Progenitor cell of endocrine pancreas (in vitro differentiated cells): ENCODE measurements around the gene GCNT4. TPM values are rescaled to one million over a fixed set of nuclear protein-coding genes. Genes with fewer than 3 reads are reported as not detected.
"Not testable (repeated sequence)": the region's sequence is repeated elsewhere in the genome, so short reads cannot be mapped to it uniquely, and the experiment has no call there.

ENCODE experiments used
- DNase-seq: peaks from one replicate; pipeline ENCODE4 v3.0.0; 2021; ENCODE audit warnings: low spot score; ENCODE audit not compliant: unreplicated experiment
- H3K27ac Mint-ChIP-seq: 2 replicates; pipeline ENCODE4 v1.8.0; 2021; ENCODE audit warnings: mild to moderate bottlenecking, moderate library complexity, mixed read lengths
- H3K27me3 Mint-ChIP-seq: 2 replicates; pipeline ENCODE4 v1.8.0; 2021; ENCODE audit warnings: mixed read lengths
- H3K36me3 Mint-ChIP-seq: 2 replicates; pipeline ENCODE4 v1.8.0; 2022; ENCODE audit warnings: mixed read lengths; ENCODE audit not compliant: insufficient read depth
- H3K4me1 Mint-ChIP-seq: 2 replicates; pipeline ENCODE4 v1.8.0; 2021; ENCODE audit warnings: low read depth, mixed read lengths
- H3K4me3 Mint-ChIP-seq: 2 replicates; pipeline ENCODE4 v1.8.0; 2021; ENCODE audit warnings: low read depth, mild to moderate bottlenecking, moderate library complexity, mixed read lengths
- H3K9me3 Mint-ChIP-seq: 2 replicates; pipeline ENCODE4 v1.8.0; 2021; ENCODE audit warnings: low read depth, mixed read lengths
- total RNA-seq: library from RNA; stranded (reverse); gene quantifications from 2 replicates; pipeline ENCODE4 v1.2.1, GENCODE V29; 2021
- TF ChIP-seq, protein P1 (sequence below): fragments of 200-600 bp; sonication (generic); IDR thresholded peaks from one replicate; pipeline ENCODE4 v1.5.0; 2021; ENCODE audit warnings: antibody characterized with exemption, mild to moderate bottlenecking; ENCODE audit not compliant: unreplicated experiment

The GCNT4 gene
- total RNA-seq, 1 donor from 2014 or later, result 2.5 TPM

DNA sequence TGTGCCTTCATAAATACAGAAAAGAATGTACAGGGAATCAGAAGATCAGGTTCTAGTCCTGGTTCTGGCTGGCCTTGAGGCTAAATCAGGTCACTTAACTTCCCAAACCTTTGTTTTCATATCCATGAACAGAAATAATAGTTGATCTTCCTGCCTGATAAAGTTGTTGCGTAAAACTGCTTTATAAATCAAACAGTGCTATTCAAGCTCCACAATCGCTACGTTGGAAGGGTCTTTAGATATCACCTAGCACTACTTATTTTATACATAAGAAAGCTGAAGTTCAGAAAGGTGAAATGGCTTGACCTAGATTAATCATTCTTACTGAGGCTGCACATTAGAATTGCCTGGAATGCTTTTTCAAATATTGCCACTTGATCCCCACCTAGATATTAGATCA lies 36.3 kb upstream of the GCNT4 start:
- Mint-ChIP-seq H3K36me3 (no peaks in the 10 kb centered on the region), H3K4me1 (no peaks in the 10 kb centered on the region), H3K4me3 (no peak overlapping the region), H3K27ac (no peak overlapping the region), H3K27me3 (no peaks in the 10 kb centered on the region), H3K9me3 (no peaks in the 10 kb centered on the region)
- no peak for DNase-seq
- TF ChIP-seq, protein P1, sequence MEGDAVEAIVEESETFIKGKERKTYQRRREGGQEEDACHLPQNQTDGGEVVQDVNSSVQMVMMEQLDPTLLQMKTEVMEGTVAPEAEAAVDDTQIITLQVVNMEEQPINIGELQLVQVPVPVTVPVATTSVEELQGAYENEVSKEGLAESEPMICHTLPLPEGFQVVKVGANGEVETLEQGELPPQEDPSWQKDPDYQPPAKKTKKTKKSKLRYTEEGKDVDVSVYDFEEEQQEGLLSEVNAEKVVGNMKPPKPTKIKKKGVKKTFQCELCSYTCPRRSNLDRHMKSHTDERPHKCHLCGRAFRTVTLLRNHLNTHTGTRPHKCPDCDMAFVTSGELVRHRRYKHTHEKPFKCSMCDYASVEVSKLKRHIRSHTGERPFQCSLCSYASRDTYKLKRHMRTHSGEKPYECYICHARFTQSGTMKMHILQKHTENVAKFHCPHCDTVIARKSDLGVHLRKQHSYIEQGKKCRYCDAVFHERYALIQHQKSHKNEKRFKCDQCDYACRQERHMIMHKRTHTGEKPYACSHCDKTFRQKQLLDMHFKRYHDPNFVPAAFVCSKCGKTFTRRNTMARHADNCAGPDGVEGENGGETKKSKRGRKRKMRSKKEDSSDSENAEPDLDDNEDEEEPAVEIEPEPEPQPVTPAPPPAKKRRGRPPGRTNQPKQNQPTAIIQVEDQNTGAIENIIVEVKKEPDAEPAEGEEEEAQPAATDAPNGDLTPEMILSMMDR, result no peak

DNA sequence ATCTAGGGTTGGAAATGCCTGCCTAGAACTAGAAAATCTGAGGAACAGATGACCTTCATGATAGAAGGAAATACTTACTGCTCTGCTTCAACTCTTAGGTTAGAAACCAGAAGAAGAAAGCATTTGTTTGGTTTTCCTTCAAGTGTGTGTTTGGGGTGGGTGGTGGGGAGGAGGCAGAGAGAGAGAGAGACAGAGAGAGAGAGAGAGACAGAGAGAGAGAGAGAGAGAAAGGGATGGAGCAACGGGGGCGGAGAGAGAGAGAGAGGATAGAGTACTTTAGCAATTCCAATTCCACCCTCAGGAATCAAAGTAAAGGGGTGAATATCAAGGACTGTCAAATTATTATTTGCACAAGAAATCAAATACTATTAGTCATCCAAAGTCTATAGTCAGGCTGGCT lies 29.2 kb upstream of the GCNT4 start:
- DNase-seq, result no peak
- no peaks in the 10 kb centered on the region for H3K9me3 Mint-ChIP-seq
- H3K4me3 Mint-ChIP-seq, result no peak overlapping the region
- no peak overlapping the region for H3K27ac Mint-ChIP-seq
- H3K27me3 Mint-ChIP-seq, result no peaks in the 10 kb centered on the region
- H3K36me3 Mint-ChIP-seq, result no peaks in the 10 kb centered on the region
- no peaks in the 10 kb centered on the region for H3K4me1 Mint-ChIP-seq
- TF ChIP-seq, protein P1, result no peak

DNA sequence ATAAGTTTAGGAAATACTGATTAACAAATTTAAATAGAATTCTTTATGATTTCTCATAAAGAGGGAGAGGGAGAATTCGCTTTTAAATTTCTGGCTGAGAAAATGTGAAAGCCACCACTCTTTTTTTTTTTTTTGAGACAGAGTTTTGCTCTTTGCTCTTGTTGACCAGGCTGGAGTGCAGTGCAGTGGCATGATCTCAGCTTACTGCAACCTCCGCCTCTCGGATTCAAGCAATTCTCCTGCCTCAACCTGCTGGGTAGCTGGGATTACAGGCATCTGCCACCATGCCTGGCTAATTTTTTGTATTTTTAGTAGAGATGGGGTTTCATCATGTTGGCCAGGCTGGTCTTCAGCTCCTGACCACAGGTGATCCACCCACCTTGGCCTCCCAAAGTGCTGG lies 27.0 kb upstream of the GCNT4 start:
- not testable (repeated sequence) for DNase-seq, H3K36me3 Mint-ChIP-seq, H3K4me3 Mint-ChIP-seq, H3K27me3 Mint-ChIP-seq, H3K4me1 Mint-ChIP-seq, H3K27ac Mint-ChIP-seq, H3K9me3 Mint-ChIP-seq

DNA sequence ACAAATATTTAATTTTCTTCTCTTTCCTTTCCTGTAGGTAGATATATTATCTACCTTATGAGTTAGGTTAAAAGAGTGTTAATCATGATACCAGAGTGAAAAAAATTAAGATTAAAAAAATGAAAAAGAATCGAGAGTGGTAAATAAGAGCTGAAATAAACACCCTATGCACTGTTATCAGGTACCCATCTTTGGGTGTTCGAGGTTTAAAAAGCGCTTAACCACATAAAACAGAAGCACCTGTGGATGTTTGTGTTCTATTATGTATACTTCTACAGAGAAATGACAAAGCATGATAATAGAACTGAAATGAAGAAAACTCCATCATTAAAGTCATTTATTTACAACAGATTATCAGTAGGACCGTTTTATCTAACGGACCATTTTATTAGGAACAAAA lies 25.7 kb upstream of the GCNT4 start:
- no peak for DNase-seq
- H3K9me3 Mint-ChIP-seq, result no peaks in the 10 kb centered on the region
- H3K4me3 Mint-ChIP-seq, result no peak overlapping the region
- H3K36me3 Mint-ChIP-seq, result no peaks in the 10 kb centered on the region
- H3K27me3 Mint-ChIP-seq, result no peaks in the 10 kb centered on the region
- TF ChIP-seq, protein P1, result no peak
- H3K4me1 Mint-ChIP-seq, result no peaks in the 10 kb centered on the region
- H3K27ac Mint-ChIP-seq, result no peak overlapping the region

DNA sequence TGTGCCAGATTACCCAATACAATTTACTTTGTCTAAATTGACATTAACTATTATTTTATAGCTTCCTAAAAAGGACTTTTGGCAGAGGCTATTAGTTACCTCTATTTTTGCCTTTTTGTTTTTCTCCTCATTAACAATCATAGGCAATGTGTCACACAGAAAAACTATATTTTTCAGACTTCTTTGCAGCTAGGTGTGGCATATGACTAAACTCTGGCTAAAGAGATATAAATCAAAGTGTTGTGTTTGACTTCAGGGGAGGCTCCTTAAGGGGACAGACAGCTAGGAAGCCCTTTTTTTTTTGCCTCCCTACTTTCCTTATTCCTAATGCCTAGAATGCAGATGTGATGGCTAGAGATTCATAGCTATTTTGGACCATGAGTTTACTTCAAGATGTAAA lies 19.7 kb upstream of the GCNT4 start:
- no peaks in the 10 kb centered on the region for H3K36me3 Mint-ChIP-seq
- TF ChIP-seq, protein P1, result no peak
- no peak for DNase-seq

DNA sequence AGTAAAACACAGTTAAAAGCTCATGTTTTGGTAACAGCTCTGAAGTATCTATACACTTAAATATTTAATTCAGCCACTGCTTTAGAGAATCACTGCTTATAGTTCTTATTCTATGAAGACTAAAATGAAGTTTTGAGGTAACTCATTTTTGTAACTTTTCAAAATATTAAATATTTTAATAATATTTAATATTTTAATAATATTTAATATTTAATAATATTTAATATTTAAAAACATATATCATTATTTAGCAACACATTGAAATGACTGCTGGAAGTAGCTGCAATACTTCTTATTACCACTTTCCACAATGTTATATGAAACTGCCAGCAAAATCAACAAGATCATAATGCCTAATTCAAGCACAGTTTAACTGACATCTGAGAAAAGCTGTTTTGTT lies 18.7 kb upstream of the GCNT4 start:
- Mint-ChIP-seq H3K4me1 (no peaks in the 10 kb centered on the region), H3K4me3 (no peak overlapping the region), H3K27ac (no peak overlapping the region), H3K36me3 (no peaks in the 10 kb centered on the region), H3K27me3 (no peaks in the 10 kb centered on the region), H3K9me3 (no peaks in the 10 kb centered on the region)
- TF ChIP-seq, protein P1, result no peak
- DNase-seq, result no peak

More for the DNA sequence above, 19.7 kb upstream of the GCNT4 start:
- Mint-ChIP-seq H3K4me1 (no peaks in the 10 kb centered on the region), H3K27ac (no peak overlapping the region), H3K27me3 (no peaks in the 10 kb centered on the region), H3K9me3 (no peaks in the 10 kb centered on the region), H3K4me3 (no peak overlapping the region)
